Astrocyte (in vitro differentiated cells and primary cell): ENCODE measurements around the gene AP4S1.

ENCODE experiments used
- EZH2 ChIP-seq: IDR thresholded peaks from 2 replicates; pipeline ENCODE4 v1.6.1; 2012; ENCODE audit warnings: mild to moderate bottlenecking, low read length, inconsistent platforms; ENCODE audit not compliant: insufficient read depth
- TF ChIP-seq, protein P1 (sequence below): IDR thresholded peaks from 2 replicates; pipeline ENCODE4 v1.5.1; 2011; ENCODE audit warnings: low read depth, mild to moderate bottlenecking, inconsistent platforms, low read length, moderate library complexity; ENCODE audit not compliant: insufficient read depth

DNA sequence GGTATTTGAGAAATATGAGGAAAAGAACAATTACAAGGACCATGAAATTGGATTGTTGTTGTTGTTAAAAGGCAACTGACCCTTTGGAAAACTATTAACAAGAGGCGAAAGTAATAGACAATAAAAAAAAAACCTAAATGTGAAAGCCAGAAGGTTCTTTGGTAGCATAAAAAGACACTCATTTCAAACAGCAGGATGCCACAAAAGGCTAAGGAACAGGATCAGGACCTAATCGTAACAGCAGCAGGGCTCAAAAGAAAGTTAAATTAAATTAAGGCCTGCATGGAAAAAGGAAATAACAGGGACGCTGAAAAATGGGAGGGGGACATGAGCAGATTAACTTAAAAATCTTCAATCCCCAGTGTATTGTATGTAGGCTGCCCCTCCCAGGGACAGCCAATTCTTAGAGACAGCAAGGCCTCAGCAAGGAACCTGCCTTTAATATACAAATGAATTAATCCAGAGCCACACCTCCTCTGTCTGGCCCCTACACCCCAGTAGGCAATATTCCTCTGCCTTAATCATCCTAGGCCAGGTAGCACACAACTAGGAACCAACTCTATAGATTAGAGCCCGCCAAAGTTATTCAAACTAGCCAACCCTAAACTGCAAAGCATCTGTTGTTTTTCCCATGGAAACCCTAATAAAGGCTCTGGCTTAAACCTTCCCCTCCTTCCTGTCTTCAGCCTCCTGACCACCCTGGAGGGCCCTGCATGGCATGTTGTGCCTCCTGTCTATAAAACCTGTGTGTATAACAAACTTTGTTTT lies 28.4 kb upstream of the AP4S1 start:
- TF ChIP-seq, protein P1, sequence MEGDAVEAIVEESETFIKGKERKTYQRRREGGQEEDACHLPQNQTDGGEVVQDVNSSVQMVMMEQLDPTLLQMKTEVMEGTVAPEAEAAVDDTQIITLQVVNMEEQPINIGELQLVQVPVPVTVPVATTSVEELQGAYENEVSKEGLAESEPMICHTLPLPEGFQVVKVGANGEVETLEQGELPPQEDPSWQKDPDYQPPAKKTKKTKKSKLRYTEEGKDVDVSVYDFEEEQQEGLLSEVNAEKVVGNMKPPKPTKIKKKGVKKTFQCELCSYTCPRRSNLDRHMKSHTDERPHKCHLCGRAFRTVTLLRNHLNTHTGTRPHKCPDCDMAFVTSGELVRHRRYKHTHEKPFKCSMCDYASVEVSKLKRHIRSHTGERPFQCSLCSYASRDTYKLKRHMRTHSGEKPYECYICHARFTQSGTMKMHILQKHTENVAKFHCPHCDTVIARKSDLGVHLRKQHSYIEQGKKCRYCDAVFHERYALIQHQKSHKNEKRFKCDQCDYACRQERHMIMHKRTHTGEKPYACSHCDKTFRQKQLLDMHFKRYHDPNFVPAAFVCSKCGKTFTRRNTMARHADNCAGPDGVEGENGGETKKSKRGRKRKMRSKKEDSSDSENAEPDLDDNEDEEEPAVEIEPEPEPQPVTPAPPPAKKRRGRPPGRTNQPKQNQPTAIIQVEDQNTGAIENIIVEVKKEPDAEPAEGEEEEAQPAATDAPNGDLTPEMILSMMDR, result no peak
- TF ChIP-seq EZH2, result no peak
